Forelimb muscle (tissue), 1 donor: Measurements from ENCODE around the gene VAV2. TPM values are rescaled to one million over a fixed set of nuclear protein-coding genes. Genes with fewer than 3 reads are reported as not detected.
"Not testable (repeated sequence)": the region's sequence is repeated elsewhere in the genome, so short reads cannot be mapped to it uniquely, and the experiment has no call there.

Experiments
- DNase-seq: peaks from one replicate; pipeline ENCODE4 v3.0.0-alpha.2; 2013; ENCODE audit warnings: low read depth
- polyA plus RNA-seq: library from polyadenylated mRNA; unstranded; fragments of 120-200 nt; gene quantifications from one replicate; pipeline ENCODE4 v1.2.1, GENCODE V29; 2013; ENCODE audit not compliant: insufficient read length

Gene VAV2
- polyA plus RNA-seq, 1 donor: 13.5 TPM

DNA sequence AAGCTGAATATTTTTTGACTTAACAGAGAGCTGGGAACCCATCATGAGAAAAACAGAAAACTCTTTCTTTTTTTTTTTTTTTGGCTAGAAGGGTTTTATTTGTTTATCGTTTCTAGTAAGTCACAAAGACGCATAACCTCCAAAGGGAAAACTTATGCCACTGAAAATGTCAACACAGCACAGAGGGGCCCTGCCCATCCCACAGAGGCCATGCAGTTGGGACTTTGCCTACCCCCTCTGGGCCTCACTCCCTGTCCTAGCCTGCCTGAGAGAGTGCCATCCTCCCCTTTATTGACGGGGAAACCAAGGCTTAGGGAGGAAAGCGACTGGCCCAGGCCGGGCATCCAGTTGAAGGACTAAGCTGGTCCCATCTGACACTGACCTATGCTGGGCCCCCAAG, 74.7 kb downstream of the VAV2 start:
- DNase-seq: no peak

DNA sequence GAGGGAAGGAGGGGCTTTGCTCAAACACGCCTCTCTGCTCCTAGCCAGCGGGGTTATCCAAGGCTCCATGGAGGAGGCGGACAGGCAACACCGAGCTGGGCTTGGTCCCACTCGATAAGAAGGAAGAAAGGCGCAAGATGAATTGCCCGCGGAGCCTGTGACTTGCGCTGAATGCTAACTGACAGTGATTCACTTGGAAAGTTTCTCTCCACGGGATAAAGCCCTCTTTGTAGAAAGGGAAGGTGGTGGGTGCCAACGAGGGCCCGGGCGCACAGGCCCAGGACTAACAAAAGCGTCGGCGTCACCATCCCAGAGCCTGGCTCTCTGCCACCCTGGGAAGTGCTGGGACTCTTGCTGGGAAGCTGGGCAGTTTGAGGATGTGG, 76.0 kb downstream of the VAV2 start:
- no peak for DNase-seq

DNA sequence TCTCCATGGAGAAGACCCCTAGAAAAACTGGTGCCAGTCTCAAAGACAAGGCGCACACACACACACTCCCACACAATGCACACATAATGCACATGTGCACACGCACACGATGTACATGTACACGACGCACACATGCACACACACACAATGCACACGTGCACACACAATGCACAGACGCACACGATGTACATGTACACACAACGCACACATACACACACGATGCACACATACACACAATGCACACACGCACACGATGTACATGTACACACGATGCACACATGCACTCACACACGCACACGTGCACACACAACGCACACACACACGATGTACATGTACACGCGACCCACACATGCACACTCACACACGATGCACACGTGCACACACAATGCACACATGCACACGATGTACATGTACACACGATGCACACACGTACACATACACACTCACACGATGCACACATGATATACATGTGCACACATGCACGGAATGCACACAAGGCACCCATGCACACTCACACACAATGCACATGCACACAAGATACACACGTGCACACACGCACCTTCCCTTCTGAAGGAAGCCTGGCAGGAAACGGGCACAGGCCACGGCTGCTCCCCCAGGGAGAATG, 76.5 kb downstream of the VAV2 start:
- no peak for DNase-seq

DNA sequence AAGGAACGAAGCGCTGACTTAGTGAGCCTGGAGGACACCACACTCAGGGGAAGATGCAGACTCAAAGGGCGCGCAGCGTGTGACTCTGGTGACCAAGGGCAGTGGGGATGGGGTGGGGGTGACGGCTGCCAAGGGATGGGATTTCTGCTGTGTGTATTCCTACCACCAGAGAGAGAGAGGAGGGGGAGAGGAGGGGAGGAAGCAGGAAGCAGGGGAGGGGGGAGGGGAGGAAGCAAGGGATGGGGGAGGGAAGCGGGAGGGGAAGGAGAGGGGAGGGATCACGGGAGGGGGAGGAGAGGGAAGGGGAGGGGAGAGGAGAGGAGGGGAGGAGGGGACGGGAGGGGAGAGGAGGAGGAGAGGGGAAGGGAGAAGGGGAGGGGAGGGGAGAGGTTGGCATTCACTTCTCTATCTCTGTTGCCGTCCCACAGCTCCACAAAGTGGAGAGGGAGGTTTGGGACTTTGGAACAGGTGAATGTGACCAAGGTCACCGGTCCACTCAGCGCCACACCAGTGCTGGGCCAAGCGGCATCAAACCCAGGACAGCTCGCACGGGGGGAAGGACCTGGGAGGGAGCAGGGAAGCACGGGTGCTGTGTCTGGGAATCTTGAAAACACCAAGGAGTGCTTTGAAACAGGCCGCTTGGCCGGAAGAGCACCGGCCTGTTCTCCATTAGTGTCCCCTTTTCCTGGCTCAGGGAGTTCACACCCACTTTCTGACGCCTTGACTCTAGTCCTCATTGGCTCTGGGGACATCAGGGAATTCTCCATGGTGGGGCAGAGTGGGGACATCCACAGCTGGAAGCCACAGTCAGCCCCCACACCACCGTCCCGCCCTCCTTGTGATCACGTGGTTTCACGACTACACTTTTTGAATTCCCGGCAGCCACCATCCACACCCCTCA, 77.4 kb downstream of the VAV2 start:
- no peak for DNase-seq

DNA sequence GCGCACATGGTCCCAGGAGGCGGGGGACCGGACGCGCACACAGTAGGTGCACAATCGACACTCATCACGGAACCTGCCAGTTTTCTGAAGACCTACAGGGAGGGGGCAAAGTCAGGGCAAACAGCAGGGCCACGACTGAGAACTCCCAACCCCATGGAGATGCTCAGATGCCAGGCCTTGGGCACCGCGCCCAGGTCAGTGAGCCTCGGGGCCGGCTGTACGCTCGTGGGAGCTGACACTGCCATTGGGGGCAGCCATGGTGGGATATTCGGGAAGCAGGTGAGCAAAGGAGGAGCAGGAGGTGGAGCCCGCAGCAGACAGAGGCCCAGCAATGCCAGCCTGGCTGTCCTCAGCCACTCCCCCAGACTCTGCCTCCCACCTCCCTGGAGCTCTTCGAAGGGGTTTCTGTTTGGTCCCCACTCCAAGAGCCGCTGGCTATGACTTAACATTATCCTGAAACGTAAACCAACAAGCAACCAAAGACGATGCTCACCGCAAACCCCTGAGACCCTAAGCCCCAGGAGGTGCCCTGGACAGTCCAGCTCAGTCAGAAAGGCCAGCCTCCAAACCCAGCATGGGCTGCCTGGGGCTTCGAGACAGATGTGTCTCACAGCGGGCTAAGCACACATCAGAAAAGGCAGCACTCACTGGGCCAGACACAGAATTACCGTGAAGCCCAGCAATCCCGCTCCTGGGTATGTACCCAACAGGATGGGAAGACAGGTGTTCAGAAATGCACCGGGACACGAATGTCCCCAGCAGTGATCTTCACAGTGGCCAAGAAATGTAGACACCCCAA, 78.4 kb downstream of the VAV2 start:
- DNase-seq: no peak

DNA sequence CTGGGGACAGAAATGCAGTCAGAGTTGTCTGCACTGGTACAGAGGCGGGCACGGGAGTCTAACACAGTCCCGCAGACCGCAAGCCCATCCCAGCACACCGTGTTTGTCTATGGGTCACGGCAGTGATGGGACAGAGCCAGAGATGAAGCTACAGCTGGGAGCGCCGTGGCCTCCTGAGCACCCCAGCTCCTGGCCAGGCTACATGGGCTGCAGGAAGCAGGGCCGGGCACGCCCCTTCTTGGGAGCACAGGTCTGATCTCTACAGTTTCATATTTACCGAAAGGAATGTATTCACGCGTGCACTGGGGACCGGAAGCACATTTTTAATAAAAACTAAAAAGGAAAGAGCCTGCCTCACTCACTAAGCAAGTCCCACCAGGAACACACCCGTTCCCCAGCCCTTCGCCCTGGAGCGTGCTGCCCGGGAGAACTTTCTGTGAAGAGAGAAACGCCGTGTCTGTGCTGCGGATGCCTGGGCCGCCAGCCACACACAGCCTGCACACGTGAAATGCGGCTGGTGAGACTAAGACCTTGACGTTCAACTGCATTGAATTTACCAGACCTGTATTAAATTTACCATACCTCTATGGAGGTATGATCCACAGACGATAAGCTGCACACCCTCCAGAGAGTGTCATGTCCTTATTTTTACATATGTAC, 81.1 kb downstream of the VAV2 start:
- DNase-seq: no peak

DNA sequence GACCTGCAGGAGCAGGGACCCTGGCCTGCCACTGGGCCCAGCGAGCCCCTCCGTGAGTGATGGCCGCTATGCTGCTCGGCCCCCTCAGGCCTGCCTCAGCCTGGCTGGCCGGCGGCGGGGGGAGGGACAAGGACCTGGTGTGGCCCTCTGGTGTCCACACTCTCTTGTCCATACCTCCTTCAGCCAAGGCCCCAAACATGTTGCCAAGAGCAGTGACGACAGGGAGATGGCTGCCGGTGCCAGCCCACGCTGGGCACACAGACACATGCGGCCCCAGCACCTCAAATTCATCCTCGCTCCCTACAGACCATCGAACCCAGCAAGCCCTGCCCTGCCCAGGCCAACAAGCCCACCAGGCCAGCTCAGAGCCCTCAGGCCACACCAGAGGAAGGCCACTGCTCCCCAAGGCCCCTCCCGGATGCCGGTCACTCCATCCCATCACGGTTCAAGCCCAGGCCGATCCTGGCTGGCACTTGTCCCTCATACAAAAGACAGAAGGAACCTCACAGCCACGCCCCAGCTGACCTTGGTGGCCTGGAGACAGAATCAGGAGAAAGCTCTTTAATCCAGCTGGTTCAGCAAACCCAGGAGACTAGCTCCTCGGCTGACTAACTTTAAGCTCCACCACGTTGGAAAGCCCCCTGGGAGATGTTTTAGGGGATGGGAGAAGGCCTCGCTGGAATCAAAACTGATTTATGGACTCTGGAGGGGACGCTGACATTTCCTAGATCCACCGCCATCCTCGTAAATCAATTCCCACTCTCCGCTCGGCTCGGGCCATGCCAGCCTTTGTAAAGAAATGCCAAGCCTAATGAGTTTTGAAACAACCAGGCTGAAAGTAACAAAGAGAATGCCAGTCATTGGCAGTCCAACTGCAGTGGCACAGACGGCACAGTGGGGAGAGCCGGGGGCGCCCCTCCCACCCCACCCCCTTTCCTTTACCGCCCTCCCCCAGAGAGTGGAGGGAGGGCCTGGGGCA, 84.9 kb downstream of the VAV2 start:
- no peak for DNase-seq

DNA sequence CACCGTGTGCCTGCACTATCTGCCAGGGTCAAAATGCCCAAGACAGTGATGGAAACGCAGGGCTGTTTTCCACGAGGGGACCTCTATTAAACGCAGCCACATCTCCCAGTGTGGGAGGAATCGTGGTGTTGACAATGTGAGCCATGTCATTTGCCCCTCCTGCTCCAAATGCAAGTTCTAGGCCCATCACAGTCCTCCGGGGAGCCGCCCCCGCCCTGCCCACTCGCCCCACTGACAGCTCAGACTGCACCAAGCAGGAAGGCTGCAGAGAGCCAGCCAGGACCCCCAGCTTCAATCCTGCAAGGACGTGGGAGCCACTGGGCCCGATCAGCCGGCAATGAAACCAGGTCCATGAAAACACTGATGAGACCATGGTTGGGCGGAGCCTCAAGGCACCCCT, 85.9 kb downstream of the VAV2 start:
- no peak for DNase-seq

DNA sequence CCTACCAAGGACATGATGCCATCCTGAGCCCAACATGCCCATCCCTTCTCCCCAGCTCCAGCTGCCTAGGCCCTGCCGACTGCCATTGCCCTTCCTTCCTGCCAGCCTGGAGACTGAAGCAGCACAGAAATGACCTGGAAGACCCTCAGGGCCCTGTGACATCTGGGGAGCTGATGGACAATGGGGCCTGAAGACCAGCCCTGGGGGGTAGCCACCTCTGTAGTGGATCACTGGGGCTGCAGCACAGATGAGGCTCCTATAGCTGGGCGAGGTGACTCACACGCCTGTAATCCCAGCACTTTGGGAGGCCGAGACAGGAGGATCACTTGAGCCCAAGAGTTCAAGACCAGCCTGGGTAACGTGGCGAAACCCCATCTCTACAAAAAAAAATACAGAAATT, 86.6 kb downstream of the VAV2 start:
- DNase-seq: no peak

DNA sequence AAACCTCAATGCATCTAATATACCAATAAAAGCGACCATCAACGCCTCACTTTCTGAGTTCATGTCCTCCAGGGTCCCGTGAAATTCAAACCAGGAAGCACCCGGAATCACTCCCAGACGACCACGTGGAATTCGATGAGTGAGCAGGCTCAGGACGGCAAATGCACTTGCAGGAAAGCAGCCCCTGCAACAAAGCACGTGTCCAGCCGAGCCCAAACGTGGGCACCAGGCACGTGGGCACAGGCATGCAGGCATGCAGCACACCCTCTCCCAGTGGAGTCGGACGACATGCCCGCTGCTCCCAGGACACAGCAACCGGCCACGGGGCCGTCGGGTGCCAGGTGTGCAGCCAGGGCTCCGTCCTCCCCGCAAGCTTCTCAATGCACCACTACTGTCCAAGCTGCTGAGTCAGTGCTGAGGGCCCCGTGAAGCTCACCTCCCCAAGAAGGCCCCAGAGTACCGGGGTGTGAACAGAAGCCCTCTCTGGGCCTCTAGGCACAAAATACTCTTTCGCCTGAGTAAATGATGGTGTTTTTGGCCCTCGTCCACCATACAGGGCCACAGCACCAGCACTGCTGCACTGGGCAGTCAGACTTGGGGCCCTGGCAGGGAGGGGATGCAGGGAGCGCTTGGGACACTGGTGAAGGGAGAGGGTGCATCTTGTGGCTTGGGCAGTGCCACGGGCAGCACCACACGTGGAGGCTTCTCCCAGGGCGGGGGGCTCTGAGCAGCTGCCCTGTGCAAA, 87.6 kb downstream of the VAV2 start:
- no peak for DNase-seq

DNA sequence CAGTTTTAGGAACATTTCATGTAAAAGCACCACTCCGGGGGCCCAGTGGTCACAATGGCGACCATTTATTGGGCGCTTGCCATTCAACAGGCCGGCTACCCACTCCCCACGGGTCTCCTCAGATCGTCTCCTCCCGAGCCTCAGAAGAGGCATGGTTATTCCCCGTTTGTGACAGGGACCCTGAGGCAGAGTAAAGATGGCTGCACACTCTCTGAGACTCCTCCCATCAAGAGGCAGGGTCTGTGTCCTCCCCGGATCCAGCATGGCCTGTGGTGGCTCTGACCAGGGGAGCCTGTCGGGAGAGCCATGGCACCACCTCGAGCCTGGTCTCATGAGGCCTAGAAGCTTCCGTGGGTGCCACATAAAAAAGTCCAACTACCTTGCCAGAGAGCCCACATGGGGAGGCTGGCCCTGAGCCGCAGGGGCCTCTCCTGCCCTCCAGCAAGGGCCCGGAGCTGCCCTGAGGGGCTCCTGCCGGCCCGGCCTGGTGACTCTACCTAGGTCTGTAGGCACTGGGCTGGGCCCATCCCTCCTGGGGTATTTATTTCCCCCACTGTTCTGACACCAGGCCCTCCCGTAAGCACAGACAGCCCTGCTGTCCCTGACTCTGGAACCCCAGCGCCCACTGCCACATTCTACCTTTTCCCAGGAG, 90.8 kb downstream of the VAV2 start:
- DNase-seq: no peak

DNA sequence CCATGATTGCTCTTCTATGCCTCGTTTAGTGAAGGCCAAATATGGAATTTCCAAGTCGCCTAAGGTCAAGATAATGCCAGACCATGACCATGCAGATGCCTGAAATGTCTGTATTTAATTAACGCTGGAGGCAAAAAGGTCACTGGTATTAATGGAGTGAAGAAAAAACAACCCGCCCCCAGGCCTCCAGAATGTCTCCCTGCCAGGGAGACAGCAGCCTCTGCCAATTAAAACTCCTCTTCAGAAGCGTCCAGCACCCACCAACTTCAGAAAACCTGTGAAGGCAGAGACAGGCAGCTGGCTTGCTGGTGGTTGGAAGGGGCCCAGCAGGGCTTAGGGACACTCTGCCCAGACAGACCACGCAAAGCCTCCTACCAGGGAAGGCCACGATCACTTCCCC, 94.4 kb downstream of the VAV2 start:
- no peak for DNase-seq

DNA sequence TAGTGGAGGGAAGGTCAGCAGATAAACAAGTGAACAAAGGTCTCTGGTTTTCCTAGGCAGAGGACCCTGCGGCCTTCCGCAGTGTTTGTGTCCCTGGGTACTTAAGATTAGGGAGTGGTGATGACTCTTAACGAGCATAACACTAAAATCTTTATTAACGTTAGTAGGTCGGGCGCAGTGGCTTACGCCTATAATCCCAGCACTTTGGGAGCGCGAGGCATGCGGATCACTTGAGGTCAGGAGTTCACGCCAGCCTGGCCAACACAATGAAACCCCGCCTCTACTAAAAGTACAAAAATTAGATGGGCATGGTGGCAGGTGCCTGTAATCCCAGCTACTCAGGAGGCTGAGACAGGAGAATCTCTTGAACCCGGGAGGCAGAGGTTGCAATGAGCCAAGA, 96.1 kb downstream of the VAV2 start:
- not testable (repeated sequence) for DNase-seq

DNA sequence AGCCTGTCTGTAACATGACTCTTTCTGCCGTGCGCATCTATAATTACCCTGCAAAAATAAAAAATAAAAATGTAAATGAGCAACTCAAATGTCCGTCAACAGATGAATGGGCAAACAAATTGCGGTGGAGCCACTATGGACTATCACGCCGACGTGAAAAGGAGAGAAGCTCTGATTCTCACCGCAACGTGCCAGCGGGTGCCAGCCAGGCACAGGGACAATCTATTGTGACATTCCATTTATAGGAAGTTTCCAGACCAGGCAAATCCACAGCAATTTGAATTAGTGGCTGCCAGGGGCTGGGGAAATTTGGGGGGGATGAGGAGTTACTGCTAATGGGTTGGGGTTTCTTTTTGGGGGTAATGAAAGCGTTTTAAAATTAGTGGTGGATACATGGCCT, 96.8 kb downstream of the VAV2 start:
- no peak for DNase-seq

DNA sequence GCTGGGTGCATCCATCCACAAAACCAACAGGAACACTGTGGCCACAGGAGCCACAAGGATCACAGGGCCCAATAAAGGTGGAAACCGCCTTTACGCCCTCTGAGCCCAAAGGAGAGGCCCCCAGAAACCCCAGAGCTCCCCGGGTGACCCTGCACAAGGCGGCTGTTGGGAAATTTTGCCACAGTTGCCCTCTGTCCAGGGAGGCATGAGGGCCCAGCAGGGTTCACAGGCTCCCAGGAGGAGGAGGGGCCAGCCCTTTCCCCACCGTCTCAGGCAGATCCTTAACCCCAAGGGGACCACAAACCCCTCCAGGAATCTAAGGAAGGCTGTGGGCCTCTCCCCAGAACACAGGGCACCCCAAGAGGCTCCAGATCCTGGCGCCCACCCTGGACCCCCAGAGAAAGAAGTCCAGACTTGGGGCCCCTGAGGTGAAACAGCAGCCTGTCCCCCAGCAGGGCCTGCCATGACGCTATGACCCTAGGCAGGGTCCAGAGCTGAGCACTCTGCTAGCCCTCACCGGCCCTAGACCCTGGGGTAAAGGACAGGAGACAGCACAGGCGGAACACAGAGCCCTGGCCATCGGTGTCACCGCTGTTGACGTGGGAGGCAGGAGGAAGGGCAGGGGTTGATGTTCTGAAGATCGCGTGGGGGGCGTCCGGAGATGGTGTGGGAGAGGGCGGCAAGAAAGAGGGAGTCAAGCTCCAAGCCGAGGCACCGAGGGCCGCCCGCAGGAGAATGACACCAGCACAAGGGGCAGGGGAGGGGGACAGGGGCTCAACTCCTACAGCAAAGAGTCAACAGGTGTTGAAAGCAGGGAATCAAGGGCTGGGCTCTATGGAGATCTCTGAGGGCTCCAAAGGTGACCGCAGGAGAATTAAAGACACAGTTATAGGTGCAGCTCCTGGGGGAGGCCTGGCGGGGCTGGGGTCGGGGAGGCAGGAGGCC, 97.5 kb downstream of the VAV2 start:
- DNase-seq: no peak

DNA sequence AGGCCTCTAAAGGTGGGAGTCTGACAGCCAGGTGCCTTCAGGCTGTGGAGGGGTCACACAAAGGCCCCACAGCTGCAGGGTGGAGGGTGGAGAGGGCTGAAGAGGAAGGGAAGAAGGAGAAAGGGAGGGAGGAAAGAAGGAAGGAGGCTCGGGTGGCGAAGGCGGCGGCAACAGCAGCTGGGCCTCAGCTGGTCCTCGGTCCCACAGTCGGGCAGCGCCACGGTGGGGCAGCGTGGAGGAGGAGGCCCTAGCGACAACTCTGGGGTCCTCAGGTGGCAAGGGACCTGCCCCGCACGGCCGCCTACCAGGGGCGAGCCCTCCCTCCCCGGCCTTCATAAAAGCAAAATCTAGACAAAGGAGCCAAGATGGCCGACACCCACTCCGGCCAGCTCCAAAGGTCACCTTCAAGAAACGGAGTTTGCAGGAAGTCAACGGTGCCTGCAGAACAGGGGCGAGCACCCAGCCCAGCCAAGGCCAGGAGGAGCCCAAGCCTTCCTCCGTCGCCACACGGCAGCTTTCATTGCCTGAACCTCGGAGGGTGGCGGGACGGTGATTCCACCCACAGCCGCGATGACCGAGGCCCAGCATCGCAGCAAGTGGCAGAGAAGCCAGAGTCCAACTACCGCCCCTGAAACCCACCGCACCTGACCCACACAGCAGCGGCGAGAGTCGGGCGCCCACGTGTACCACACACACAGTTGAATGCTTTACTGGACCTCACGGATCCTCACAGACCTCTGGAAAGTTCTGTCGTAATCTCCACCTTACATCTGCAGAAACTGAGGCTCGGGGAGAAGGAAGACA, 98.7 kb downstream of the VAV2 start:
- no peak for DNase-seq

DNA sequence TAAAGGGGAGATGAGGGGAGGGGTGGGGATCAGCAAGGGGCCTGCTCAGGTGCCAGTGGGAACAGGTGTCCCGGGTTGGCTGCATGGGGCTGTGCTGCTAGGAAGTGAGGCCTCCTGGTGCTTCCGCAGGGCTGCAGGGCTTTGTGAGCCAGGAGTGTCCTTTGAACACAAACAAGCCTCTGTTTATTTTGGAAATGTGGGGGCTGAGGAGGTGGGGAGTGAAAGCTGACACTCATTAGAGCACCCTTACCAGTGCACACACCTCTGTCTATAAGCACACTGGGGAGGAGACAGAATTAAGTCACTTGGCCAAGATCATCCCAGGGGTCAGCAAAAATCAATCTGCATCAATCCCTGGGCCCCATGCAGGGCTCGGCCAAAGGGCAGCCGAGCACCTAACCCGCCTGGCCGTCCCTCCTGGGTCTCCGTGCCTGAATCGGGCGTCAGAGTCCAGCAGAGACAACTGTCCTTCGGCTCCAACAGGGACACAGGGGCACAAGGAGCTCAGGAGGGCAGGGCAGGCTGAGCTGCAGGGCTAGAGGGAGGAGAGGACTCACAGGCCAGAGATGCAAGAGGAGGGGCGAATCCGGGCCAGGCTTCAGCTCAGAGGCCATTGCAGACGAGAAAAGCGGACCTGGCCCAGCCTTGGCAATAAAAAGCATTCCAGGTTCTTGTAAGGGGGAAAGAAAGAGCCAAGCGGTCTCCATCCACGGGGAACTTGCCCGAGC, 99.8 kb downstream of the VAV2 start:
- no peak for DNase-seq
